Endodermal cell (in vitro differentiated cells): ENCODE measurements around the gene ZNF592. TPM values are rescaled to one million over a fixed set of nuclear protein-coding genes. Genes with fewer than 3 reads are reported as not detected.

ENCODE experiments used
- DNase-seq: peaks from one replicate; pipeline ENCODE4 v3.0.0-alpha.2; 2017
- H3K27ac ChIP-seq: 2 replicates; pipeline ENCODE4 v1.5.1; 2013; ENCODE audit warnings: mild to moderate bottlenecking, low read depth, low read length, moderate library complexity
- H3K27me3 ChIP-seq: 2 replicates; pipeline ENCODE4 v1.6.1; 2013; ENCODE audit warnings: mild to moderate bottlenecking, low read length, moderate library complexity; ENCODE audit not compliant: insufficient read depth, control insufficient read depth, poor library complexity, severe bottlenecking
- H3K36me3 ChIP-seq: 2 replicates; pipeline ENCODE4 v1.7.0; 2013; ENCODE audit warnings: mild to moderate bottlenecking, low read length, moderate library complexity; ENCODE audit not compliant: control insufficient read depth, insufficient read depth
- H3K4me1 ChIP-seq: one replicate; pipeline ENCODE4 v1.7.0; 2013; ENCODE audit warnings: low read length; ENCODE audit not compliant: control insufficient read depth, insufficient read depth
- H3K4me3 ChIP-seq: 2 replicates; pipeline ENCODE4 v1.5.1; 2013; ENCODE audit warnings: mild to moderate bottlenecking, low read length, moderate library complexity
- H3K9ac ChIP-seq: 2 replicates; pipeline ENCODE4 v1.6.1; 2013; ENCODE audit warnings: mild to moderate bottlenecking, low read length, moderate library complexity; ENCODE audit not compliant: poor library complexity, severe bottlenecking; ENCODE audit errors: extremely low read depth
- H3K9me3 ChIP-seq: 2 replicates; pipeline ENCODE4 v1.6.1; 2013; ENCODE audit warnings: mild to moderate bottlenecking, low read length, moderate library complexity; ENCODE audit not compliant: control insufficient read depth
- H3K27ac Mint-ChIP-seq: 2 replicates; pipeline ENCODE4 v1.8.0; 2020; ENCODE audit warnings: mixed read lengths
- H3K27me3 Mint-ChIP-seq: 2 replicates; pipeline ENCODE4 v1.8.0; 2021; ENCODE audit warnings: mild to moderate bottlenecking, mixed read lengths; ENCODE audit not compliant: insufficient read depth
- H3K36me3 Mint-ChIP-seq: 2 replicates; pipeline ENCODE4 v1.8.0; 2020; ENCODE audit warnings: low read depth, mixed read lengths
- H3K4me1 Mint-ChIP-seq: 2 replicates; pipeline ENCODE4 v1.8.0; 2020; ENCODE audit warnings: mixed read lengths
- H3K4me3 Mint-ChIP-seq: 2 replicates; pipeline ENCODE4 v1.8.0; 2020; ENCODE audit warnings: mild to moderate bottlenecking, moderate library complexity, mixed read lengths
- H3K9me3 Mint-ChIP-seq: 2 replicates; pipeline ENCODE4 v1.8.0; 2020; ENCODE audit warnings: mild to moderate bottlenecking, mixed read lengths
- WGBS, 2 experiments: methylation state at CpG; one replicate each; pipeline versions ENCODE4 v1.1.5 to v1.1.7; 2013; ENCODE audit warnings: missing lambda C conversion rate in 2 of 2, mixed read lengths in 1 of 2; ENCODE audit not compliant: insufficient coverage in 1 of 2, insufficient read length in 1 of 2; 5-methylcytosine and 5-hydroxymethylcytosine counted together
- total RNA-seq, 2 donors: library from RNA; stranded (reverse); fragmentation: NEBNext Ultra II Directional in 1 of 2; extraction: Animal tissue kit (Norgen Biotek cat#: 25700) in 1 of 2; gene quantifications; 2 replicates in 1 of 2; 3 replicates in 1 of 2; pipeline ENCODE4 v1.2.1, GENCODE V29; 2021
- TF ChIP-seq, protein P1 (sequence below): fragments of 200-600 bp; sonication (generic); conservative IDR thresholded peaks from 2 replicates; pipeline ENCODE4 v1.5.0; 2021; ENCODE audit warnings: antibody characterized with exemption, mild to moderate bottlenecking

ZNF592 gene
- total RNA-seq, 2 donors from 2014 or later: 33.3 to 35.2 TPM

DNA sequence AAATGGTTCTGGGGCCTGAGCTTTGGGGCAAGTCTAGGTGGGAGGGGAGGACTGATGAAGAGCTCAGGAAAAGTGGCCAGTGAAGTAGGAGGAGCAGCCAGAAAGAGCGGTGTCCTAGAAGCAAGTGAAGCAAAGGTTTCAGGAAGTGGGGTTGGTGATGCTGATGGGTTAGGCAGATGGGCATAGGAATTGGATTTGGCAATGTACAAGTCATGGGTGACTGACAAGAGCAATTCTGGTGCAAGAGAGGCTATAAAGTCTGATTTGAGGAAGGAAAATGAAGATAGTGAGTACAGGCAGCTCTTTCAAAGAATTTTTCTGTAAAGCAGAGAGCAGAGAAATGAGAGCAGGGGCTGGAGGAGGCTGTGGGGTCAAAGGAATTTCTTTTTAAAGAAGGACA is 88.5 kb downstream of the ZNF592 start:
- DNase-seq: no peak
- Histone ChIP-seq H3K9ac (no peak overlapping the region), H3K36me3 (peaks cover 73% of the 10 kb centered on the region), H3K4me3 (no peak overlapping the region), H3K27me3 (no peaks in the 10 kb centered on the region), H3K27ac (no peak overlapping the region), H3K4me1 (peaks cover 13% of the 10 kb centered on the region), H3K9me3 (no peaks in the 10 kb centered on the region)
- H3K4me3 Mint-ChIP-seq: no peak overlapping the region
- TF ChIP-seq, protein P1, sequence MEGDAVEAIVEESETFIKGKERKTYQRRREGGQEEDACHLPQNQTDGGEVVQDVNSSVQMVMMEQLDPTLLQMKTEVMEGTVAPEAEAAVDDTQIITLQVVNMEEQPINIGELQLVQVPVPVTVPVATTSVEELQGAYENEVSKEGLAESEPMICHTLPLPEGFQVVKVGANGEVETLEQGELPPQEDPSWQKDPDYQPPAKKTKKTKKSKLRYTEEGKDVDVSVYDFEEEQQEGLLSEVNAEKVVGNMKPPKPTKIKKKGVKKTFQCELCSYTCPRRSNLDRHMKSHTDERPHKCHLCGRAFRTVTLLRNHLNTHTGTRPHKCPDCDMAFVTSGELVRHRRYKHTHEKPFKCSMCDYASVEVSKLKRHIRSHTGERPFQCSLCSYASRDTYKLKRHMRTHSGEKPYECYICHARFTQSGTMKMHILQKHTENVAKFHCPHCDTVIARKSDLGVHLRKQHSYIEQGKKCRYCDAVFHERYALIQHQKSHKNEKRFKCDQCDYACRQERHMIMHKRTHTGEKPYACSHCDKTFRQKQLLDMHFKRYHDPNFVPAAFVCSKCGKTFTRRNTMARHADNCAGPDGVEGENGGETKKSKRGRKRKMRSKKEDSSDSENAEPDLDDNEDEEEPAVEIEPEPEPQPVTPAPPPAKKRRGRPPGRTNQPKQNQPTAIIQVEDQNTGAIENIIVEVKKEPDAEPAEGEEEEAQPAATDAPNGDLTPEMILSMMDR: no peak
- H3K27me3 Mint-ChIP-seq: no peaks in the 10 kb centered on the region
- H3K27ac Mint-ChIP-seq: peak overlapping the region; percentile 8
- H3K4me1 Mint-ChIP-seq: peaks cover 5% of the 10 kb centered on the region
- no peaks in the 10 kb centered on the region for H3K9me3 Mint-ChIP-seq
- peaks cover 78% of the 10 kb centered on the region for H3K36me3 Mint-ChIP-seq
- 94 to 100% methylated on average over 1 of the region's 1 CpG for WGBS, 2 experiments

DNA sequence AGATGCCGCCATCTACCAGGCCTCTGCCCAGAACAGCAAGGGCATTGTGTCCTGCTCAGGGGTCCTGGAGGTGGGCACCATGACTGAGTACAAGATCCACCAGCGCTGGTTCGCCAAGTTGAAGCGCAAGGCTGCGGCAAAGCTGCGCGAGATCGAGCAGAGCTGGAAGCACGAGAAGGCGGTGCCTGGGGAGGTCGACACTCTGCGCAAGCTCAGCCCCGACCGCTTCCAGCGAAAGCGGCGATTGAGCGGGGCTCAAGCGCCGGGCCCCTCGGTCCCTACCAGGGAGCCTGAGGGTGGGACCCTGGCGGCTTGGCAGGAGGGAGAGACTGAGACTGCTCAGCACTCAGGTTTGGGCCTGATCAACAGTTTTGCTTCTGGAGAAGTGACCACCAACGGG is 91.3 kb downstream of the ZNF592 start:
- H3K9ac ChIP-seq: no peak overlapping the region
- peaks cover 78% of the 10 kb centered on the region for H3K36me3 ChIP-seq
- Mint-ChIP-seq H3K4me1 (no peaks in the 10 kb centered on the region), H3K36me3 (peaks cover 76% of the 10 kb centered on the region), H3K27me3 (no peaks in the 10 kb centered on the region), H3K4me3 (no peak overlapping the region), H3K9me3 (no peaks in the 10 kb centered on the region), H3K27ac (peak overlapping the region; percentile 17)
- no peak for DNase-seq
- H3K27me3 ChIP-seq: no peaks in the 10 kb centered on the region
- no peak overlapping the region for H3K4me3 ChIP-seq
- H3K9me3 ChIP-seq: no peaks in the 10 kb centered on the region
- 95 to 96% methylated on average over 13 to 23 of the region's 23 CpGs for WGBS, 2 experiments
- H3K4me1 ChIP-seq: no peaks in the 10 kb centered on the region
- TF ChIP-seq, protein P1: no peak
- no peak overlapping the region for H3K27ac ChIP-seq

DNA sequence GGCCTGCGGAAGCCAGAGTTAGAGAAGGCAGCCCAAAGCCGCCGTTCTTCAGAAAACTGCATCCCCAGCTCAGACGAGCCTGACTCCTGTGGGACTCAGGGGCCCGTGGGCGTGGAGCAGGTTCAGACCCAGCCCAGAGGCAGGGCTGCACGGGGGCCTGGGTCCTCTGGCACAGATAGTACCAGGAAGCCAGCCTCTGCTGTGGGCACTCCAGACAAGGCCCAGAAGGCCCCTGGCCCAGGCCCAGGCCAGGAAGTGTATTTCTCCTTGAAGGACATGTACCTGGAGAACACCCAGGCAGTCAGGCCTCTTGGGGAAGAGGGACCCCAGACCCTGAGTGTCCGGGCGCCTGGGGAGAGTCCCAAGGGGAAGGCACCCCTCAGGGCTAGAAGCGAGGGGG is 91.9 kb downstream of the ZNF592 start:
- no peak overlapping the region for H3K27ac Mint-ChIP-seq
- Histone ChIP-seq H3K4me1 (no peaks in the 10 kb centered on the region), H3K9ac (no peak overlapping the region), H3K9me3 (no peaks in the 10 kb centered on the region), H3K27me3 (no peaks in the 10 kb centered on the region), H3K36me3 (peaks cover 78% of the 10 kb centered on the region), H3K4me3 (no peak overlapping the region), H3K27ac (no peak overlapping the region)
- H3K4me1 Mint-ChIP-seq: no peaks in the 10 kb centered on the region
- WGBS, 2 experiments: 94 to 95% methylated on average over 7 to 10 of the region's 10 CpGs
- TF ChIP-seq, protein P1: no peak
- DNase-seq: no peak
- no peaks in the 10 kb centered on the region for H3K9me3 Mint-ChIP-seq
- no peaks in the 10 kb centered on the region for H3K27me3 Mint-ChIP-seq
- no peak overlapping the region for H3K4me3 Mint-ChIP-seq
- peaks cover 79% of the 10 kb centered on the region for H3K36me3 Mint-ChIP-seq
